ENCODE data around the gene FAM53A. TPM values are rescaled to one million over a fixed set of nuclear protein-coding genes. Genes with fewer than 3 reads are reported as not detected.
"Not testable (repeated sequence)": the region's sequence is repeated elsewhere in the genome, so short reads cannot be mapped to it uniquely, and the experiment has no call there.

The FAM53A gene
- total and polyA plus RNA-seq, 7 donors: 0.71 to 1.9 (median 1.3) TPM

DNA sequence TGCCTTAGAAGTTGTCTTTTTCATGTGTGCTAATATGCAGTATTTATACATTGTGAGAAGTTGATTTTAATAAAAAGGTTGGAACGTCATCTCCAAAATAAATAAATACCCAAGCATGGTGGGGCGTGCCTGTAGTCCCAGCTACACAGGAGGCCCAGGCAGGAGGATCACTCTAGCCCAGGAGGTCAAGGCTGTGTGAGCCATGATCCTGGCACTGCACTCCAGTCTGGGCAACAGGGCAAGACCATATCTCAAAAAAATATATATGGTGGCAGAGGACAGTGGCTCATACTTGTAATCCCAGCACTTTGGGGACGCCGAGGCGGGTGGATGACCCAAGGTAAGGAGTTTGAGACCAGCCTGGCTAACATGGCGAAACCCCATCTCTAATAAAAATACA lies 21.6 kb upstream of the FAM53A start:
- intact Hi-C loops (cut with DNase I): no loop called here
- no peak for ATAC-seq
- Histone ChIP-seq H3K9me3 (no peaks in the 10 kb centered on the region), H3K4me1 (peaks cover 4% of the 10 kb centered on the region), H3K27ac (no peak overlapping the region), H3K4me3 (no peak overlapping the region), H3K27me3 (ENCODE audit: insufficient read depth in 3 of 3, low read length in 2 of 3) (no peaks in the 10 kb centered on the region), H3K36me3 (ENCODE audit: insufficient read depth in 1 of 2, low read depth in 1 of 2) (peaks cover 9 to 55% of the 10 kb centered on the region in 2 donors)
- WGBS, 3 donors: 96 to 99% (median 98%) methylated on average over 6 of the region's 6 CpGs
- DNase-seq: no peak
- TF ChIP-seq, protein P1, sequence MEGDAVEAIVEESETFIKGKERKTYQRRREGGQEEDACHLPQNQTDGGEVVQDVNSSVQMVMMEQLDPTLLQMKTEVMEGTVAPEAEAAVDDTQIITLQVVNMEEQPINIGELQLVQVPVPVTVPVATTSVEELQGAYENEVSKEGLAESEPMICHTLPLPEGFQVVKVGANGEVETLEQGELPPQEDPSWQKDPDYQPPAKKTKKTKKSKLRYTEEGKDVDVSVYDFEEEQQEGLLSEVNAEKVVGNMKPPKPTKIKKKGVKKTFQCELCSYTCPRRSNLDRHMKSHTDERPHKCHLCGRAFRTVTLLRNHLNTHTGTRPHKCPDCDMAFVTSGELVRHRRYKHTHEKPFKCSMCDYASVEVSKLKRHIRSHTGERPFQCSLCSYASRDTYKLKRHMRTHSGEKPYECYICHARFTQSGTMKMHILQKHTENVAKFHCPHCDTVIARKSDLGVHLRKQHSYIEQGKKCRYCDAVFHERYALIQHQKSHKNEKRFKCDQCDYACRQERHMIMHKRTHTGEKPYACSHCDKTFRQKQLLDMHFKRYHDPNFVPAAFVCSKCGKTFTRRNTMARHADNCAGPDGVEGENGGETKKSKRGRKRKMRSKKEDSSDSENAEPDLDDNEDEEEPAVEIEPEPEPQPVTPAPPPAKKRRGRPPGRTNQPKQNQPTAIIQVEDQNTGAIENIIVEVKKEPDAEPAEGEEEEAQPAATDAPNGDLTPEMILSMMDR (IDR thresholded peaks at IDR 0.05): no peak

DNA sequence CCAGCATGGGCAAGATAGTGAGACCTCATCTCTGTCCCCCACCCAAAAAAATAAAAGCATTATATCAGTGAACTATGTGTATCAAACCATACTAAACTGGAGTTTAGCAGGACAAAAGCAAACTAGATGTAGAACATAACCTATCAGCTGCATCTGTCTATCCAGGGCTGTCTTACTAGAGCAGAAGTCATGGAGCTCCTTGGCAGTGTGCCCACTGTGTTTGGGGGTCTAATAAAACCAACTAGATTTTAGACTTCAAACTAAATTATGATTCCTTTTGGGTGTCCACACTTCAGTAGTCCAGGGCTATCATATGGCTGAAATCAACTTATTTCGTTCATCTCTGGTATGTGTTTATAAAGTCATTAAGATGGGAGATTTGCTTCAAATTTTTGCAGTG lies 19.8 kb upstream of the FAM53A start:
- H3K4me1 ChIP-seq: no peaks in the 10 kb centered on the region
- H3K27me3 ChIP-seq (ENCODE audit: insufficient read depth in 3 of 3, low read length in 2 of 3): no peaks in the 10 kb centered on the region
- TF ChIP-seq, protein P1 (IDR thresholded peaks at IDR 0.05): no peak
- no peak overlapping the region for H3K4me3 ChIP-seq
- ATAC-seq (no peak), DNase-seq (no peak)
- WGBS, 3 donors: 68 to 78% (median 75%) methylated on average over 1 of the region's 1 CpG
- H3K36me3 ChIP-seq (ENCODE audit: insufficient read depth in 1 of 2, low read depth in 1 of 2): peaks cover 9 to 64% of the 10 kb centered on the region in 2 donors
- intact Hi-C loops (cut with DNase I): no loop called here
- no peak overlapping the region for H3K27ac ChIP-seq
- no peaks in the 10 kb centered on the region for H3K9me3 ChIP-seq

DNA sequence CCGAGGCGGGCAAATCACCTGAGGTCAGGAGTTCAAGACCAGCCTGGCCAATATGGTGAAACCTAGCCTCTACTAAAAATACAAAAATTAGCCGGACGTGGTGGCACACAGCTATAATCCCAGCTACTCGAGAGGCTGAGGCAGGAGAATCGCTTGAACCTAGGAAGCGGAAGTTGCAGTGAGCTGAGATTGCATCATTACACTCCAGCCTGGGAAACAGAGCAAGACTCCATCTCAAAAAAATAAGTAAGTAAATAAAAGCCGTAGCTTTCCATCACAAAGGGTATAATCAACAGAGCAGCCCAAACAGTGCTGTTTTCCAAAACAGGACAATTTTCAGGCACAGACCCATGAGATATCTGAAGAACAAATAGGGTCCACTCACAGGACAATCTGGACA lies 17.6 kb upstream of the FAM53A start:
- H3K27ac ChIP-seq; DNase-seq; intact Hi-C loops (cut with DNase I); H3K9me3 ChIP-seq; H3K4me1 ChIP-seq; H3K4me3 ChIP-seq; H3K27me3 ChIP-seq (ENCODE audit: insufficient read depth in 3 of 3, low read length in 2 of 3); ATAC-seq: not testable (repeated sequence)
- peaks cover 18 to 85% of the 10 kb centered on the region in 2 donors for H3K36me3 ChIP-seq (ENCODE audit: insufficient read depth in 1 of 2, low read depth in 1 of 2)
- WGBS, 3 donors: 90 to 95% (median 91%) methylated on average over 8 of the region's 8 CpGs

DNA sequence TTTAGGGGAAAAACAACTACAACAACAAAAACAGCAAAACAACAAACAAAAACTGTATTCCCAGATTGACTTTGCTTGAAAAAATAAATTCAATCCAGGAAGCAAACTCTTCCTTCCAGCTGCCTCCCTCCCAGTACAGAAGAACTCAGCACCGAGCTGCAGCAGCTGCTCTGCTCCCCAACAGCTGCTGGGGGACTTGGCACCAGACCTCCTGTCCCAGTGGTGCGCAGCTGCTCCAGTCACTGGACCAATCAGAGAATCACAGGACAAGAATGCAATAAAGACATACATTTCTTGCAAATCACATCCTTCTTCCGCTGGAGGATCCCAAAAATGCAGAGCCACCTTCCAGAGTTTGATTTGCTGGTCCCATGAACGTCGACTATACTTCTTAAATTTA lies 11.8 kb upstream of the FAM53A start:
- Histone ChIP-seq H3K36me3 (ENCODE audit: insufficient read depth in 1 of 2, low read depth in 1 of 2) (peaks cover 12 to 96% of the 10 kb centered on the region in 2 donors), H3K27ac (no peak overlapping the region), H3K27me3 (ENCODE audit: insufficient read depth in 3 of 3, low read length in 2 of 3) (no peaks in the 10 kb centered on the region), H3K4me1 (peaks cover 10% of the 10 kb centered on the region), H3K9me3 (no peaks in the 10 kb centered on the region), H3K4me3 (no peak overlapping the region)
- intact Hi-C loops (cut with DNase I): no loop called here
- WGBS, 3 donors: 36 to 60% (median 48%) methylated on average over 5 of the region's 5 CpGs
- ATAC-seq (no peak), DNase-seq (no peak)
- TF ChIP-seq, protein P1 (IDR thresholded peaks at IDR 0.05): no peak

DNA sequence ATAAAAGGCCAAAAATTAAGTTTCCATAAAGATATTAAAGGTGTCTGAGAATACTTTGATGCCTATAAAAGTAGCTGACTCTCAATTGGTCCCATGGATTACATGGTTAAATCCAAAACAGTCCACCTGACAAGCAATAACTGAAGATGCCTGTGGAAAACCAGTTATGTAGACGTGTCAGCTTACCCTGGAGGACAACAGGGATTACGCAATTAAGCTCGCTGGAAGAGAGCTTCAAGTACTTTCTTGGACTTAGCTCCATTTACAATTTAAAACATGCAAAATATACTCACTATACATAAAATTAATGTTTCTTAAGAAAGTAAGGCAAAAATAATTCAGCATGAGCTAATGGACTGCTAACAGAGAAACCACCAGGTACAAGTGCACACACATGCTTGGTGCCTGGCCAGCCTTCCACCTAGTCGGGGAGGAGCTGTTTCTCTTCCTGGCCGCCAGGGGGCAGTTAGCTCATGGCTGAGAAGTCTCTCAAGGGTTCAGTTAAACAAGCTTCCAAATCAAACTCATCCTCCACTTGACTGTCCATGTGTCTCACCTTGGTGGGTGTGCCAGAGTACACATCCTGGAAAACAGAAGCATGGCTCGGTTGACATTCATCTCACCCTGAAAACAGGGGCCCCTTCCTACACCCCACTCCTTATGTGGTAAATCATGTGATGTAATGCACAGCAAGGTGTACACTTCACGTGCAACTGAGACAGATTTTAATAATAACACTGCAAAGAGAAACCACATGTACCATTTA lies 9.2 kb upstream of the FAM53A start:
- Histone ChIP-seq H3K9me3 (no peaks in the 10 kb centered on the region), H3K4me3 (no peak overlapping the region), H3K27me3 (ENCODE audit: insufficient read depth in 3 of 3, low read length in 2 of 3) (no peaks in the 10 kb centered on the region), H3K27ac (no peak overlapping the region), H3K36me3 (ENCODE audit: insufficient read depth in 1 of 2, low read depth in 1 of 2) (peaks cover 7 to 78% of the 10 kb centered on the region in 2 donors), H3K4me1 (peaks cover 10% of the 10 kb centered on the region)
- TF ChIP-seq, protein P1 (IDR thresholded peaks at IDR 0.05): peak; percentile 94
- peak; percentile 92 to 97 (median 94) for ATAC-seq
- intact Hi-C loops (cut with DNase I): loop anchor here (1.0 to 5.0 kb wide), 2 partner anchors 33 to 34 kb away; no protein-coding TSS in a partner anchor
- DNase-seq: peak; percentile 68 to 85
- WGBS, 3 donors: 23 to 43% (median 28%) methylated on average over 7 of the region's 7 CpGs

Data from psoas muscle (tissue), 8 donors.